Neural cell (in vitro differentiated cells): ENCODE data around the gene MPP3. TPM values are rescaled to one million over a fixed set of nuclear protein-coding genes. Genes with fewer than 3 reads are reported as not detected.
"Not testable (repeated sequence)": the region's sequence is repeated elsewhere in the genome, so short reads cannot be mapped to it uniquely, and the experiment has no call there.

ENCODE experiments used
- H2AFZ ChIP-seq: fragments of 200-600, 300-800 bp; sonication (generic), shearing (Covaris generic); 2 replicates; pipeline ENCODE4 v1.6.0; 2014; ENCODE audit warnings: low read depth, mild to moderate bottlenecking, antibody characterized with exemption, low read length, moderate library complexity
- H3F3A ChIP-seq: fragments of 200-600 bp; shearing (Covaris generic); 2 replicates; pipeline ENCODE4 v1.6.1; 2016; ENCODE audit warnings: mild to moderate bottlenecking, moderate library complexity, mixed read lengths, antibody characterized with exemption, low read length; ENCODE audit not compliant: insufficient read depth, poor library complexity, severe bottlenecking
- H3K27ac ChIP-seq: fragments of 200-600, 300-800 bp; sonication (generic), shearing (Covaris generic); 2 replicates; pipeline ENCODE4 v1.5.1; 2014; ENCODE audit warnings: mild to moderate bottlenecking, low read length, moderate library complexity
- H3K27me3 ChIP-seq: fragments of 300-800, 200-600 bp; sonication (generic), shearing (Covaris generic); 2 replicates; pipeline ENCODE4 v1.6.0; 2014; ENCODE audit warnings: mild to moderate bottlenecking, low read depth, low read length, moderate library complexity; ENCODE audit not compliant: insufficient read depth
- H3K36me3 ChIP-seq: fragments of 300-800, 200-600 bp; sonication (generic), shearing (Covaris generic); 2 replicates; pipeline ENCODE4 v1.5.1; 2014; ENCODE audit warnings: mild to moderate bottlenecking, antibody characterized with exemption, low read length, moderate library complexity; ENCODE audit not compliant: insufficient read depth
- H3K4me2 ChIP-seq: fragments of 300-800, 200-600 bp; sonication (generic), shearing (Covaris generic); 2 replicates; pipeline ENCODE4 v1.6.0; 2014; ENCODE audit warnings: mild to moderate bottlenecking, low read length
- H3K4me3 ChIP-seq: fragments of 300-800, 200-600 bp; sonication (generic), shearing (Covaris generic); 2 replicates; pipeline ENCODE4 v1.5.1; 2014; ENCODE audit warnings: mild to moderate bottlenecking, low read length, moderate library complexity
- H3K79me2 ChIP-seq: fragments of 200-600 bp; shearing (Covaris generic); replicated peaks from 2 replicates; pipeline ENCODE4 v1.6.0; 2014; ENCODE audit warnings: mild to moderate bottlenecking, low read length, moderate library complexity; ENCODE audit not compliant: insufficient read depth
- H3K9ac ChIP-seq: fragments of 300-800, 200-600 bp; sonication (generic), shearing (Covaris generic); 2 replicates; pipeline ENCODE4 v1.6.1; 2016; ENCODE audit warnings: mild to moderate bottlenecking, low read length, mixed read lengths
- H3K9me2 ChIP-seq: fragments of 200-600 bp; shearing (Covaris generic); 2 replicates; pipeline ENCODE4 v1.6.1; 2016; ENCODE audit warnings: mild to moderate bottlenecking, low read length, mixed read lengths; ENCODE audit not compliant: insufficient read depth
- H3K9me3 ChIP-seq: fragments of 200-600, 300-800 bp; sonication (generic), shearing (Covaris generic); 2 replicates; pipeline ENCODE4 v1.6.1; 2016; ENCODE audit warnings: mild to moderate bottlenecking, mixed run types, low read length, moderate library complexity, mixed read lengths
- H4K20me1 ChIP-seq: fragments of 200-600 bp; shearing (Covaris generic); 2 replicates; pipeline ENCODE4 v1.6.1; 2016; ENCODE audit warnings: mild to moderate bottlenecking, mixed run types; ENCODE audit not compliant: insufficient read depth
- CTCF ChIP-seq: fragments of 450-650 bp; IDR thresholded peaks from 2 replicates; pipeline ENCODE4 v1.5.1; 2014; ENCODE audit warnings: antibody characterized with exemption, mild to moderate bottlenecking, moderate library complexity; ENCODE audit not compliant: poor library complexity, severe bottlenecking
- EP300 ChIP-seq: fragments of 450-650 bp; conservative IDR thresholded peaks from 2 replicates; pipeline ENCODE4 v1.6.1; 2014; ENCODE audit warnings: antibody characterized with exemption, mild to moderate bottlenecking, moderate library complexity; ENCODE audit not compliant: poor library complexity, severe bottlenecking
- EZH2 ChIP-seq: fragments of 200-600, 300-800 bp; shearing (Covaris generic), sonication (generic); IDR thresholded peaks from 2 replicates; pipeline ENCODE4 v1.6.1; 2014; ENCODE audit warnings: antibody characterized with exemption, low read length, borderline replicate concordance, mild to moderate bottlenecking; ENCODE audit not compliant: insufficient read depth, poor library complexity, severe bottlenecking
- MXI1 ChIP-seq: fragments of 450-650 bp; conservative IDR thresholded peaks from 2 replicates; pipeline ENCODE4 v1.6.1; 2014; ENCODE audit warnings: antibody characterized with exemption, mild to moderate bottlenecking; ENCODE audit not compliant: poor library complexity, severe bottlenecking
- POLR2AphosphoS5 ChIP-seq: IDR thresholded peaks from 2 replicates; pipeline ENCODE4 v1.6.1; 2012
- RAD21 ChIP-seq: fragments of 450-650 bp; conservative IDR thresholded peaks from 2 replicates; pipeline ENCODE4 v1.6.1; 2014; ENCODE audit warnings: antibody characterized with exemption, mild to moderate bottlenecking, moderate library complexity
- REST ChIP-seq: IDR thresholded peaks from 2 replicates; pipeline ENCODE4 v1.6.1; 2012; ENCODE audit warnings: borderline replicate concordance
- SMC3 ChIP-seq: fragments of 450-650 bp; conservative IDR thresholded peaks from 2 replicates; pipeline ENCODE4 v1.6.1; 2014; ENCODE audit warnings: antibody characterized with exemption, mild to moderate bottlenecking, moderate library complexity; ENCODE audit not compliant: poor library complexity
- TAF1 ChIP-seq: IDR thresholded peaks from 2 replicates; pipeline ENCODE4 v1.6.1; 2012; ENCODE audit warnings: low read depth
- polyA plus RNA-seq: library from polyadenylated mRNA; depleted of rRNA; stranded (reverse); fragments of >200 nt; gene quantifications from 2 replicates; pipeline ENCODE4 v1.2.3, GENCODE V29; 2014

Gene MPP3
- polyA plus RNA-seq, 1 donor from 2014 or later, result 48.1 TPM

DNA sequence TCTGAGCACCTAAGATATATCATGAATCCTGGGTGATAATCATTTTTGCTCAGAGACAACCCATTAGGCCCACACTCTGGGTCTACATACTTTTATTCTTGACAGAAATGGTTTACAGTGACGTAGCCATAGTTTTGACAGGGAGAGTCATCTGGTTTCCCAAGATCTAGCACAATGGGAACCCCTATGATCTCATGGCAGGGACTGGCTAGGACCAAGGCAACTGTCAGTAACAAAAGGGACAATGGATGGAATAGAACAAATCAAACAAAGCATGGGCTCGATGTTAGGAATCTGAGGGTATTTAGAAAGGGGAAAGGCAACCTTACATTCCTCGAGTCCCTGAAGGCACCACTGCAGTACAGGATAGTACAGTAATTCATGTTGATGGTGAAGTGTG is 32.2 kb downstream of the MPP3 start:
- no peak overlapping the region for H3K9ac ChIP-seq
- H3K27me3 ChIP-seq, result no peaks in the 10 kb centered on the region
- H3K79me2 ChIP-seq, result no peaks in the 10 kb centered on the region
- no peaks in the 10 kb centered on the region for H4K20me1 ChIP-seq
- H3K36me3 ChIP-seq, result no peaks in the 10 kb centered on the region
- H3F3A ChIP-seq, result no peaks in the 10 kb centered on the region
- no peak overlapping the region for H3K27ac ChIP-seq
- no peak overlapping the region for H3K4me3 ChIP-seq
- H3K4me2 ChIP-seq, result no peak overlapping the region
- H2AFZ ChIP-seq, result no peak overlapping the region
- no peaks in the 10 kb centered on the region for H3K9me3 ChIP-seq
- TF ChIP-seq EP300 (no peak), EZH2 (no peak), MXI1 (no peak), POLR2AphosphoS5 (no peak), TAF1 (no peak), CTCF (no peak), RAD21 (no peak), REST (no peak), SMC3 (no peak)
- no peaks in the 10 kb centered on the region for H3K9me2 ChIP-seq

- H3K27me3 ChIP-seq, result no peaks in the 10 kb centered on the region
- H4K20me1 ChIP-seq, result no peaks in the 10 kb centered on the region
- no peak overlapping the region for H3K27ac ChIP-seq
- no peak overlapping the region for H3K4me3 ChIP-seq
- no peak for TF ChIP-seq EP300
- no peak for TF ChIP-seq MXI1
- no peak for TF ChIP-seq REST
- TF ChIP-seq POLR2AphosphoS5, result no peak
- no peak for TF ChIP-seq RAD21
- no peak for TF ChIP-seq CTCF
- no peak for TF ChIP-seq TAF1
- TF ChIP-seq EZH2, result no peak
- TF ChIP-seq SMC3, result no peak
- H3K4me2 ChIP-seq, result no peak overlapping the region
- no peaks in the 10 kb centered on the region for H3K9me2 ChIP-seq
- H3K9ac ChIP-seq, result no peak overlapping the region
- no peaks in the 10 kb centered on the region for H3K9me3 ChIP-seq
- no peaks in the 10 kb centered on the region for H3K79me2 ChIP-seq
- no peak overlapping the region for H2AFZ ChIP-seq
- no peaks in the 10 kb centered on the region for H3K36me3 ChIP-seq
- H3F3A ChIP-seq, result no peaks in the 10 kb centered on the region
Observed at GRCh38 chr17:43799047-43799446, 33.9 kb downstream of the MPP3 start.

DNA sequence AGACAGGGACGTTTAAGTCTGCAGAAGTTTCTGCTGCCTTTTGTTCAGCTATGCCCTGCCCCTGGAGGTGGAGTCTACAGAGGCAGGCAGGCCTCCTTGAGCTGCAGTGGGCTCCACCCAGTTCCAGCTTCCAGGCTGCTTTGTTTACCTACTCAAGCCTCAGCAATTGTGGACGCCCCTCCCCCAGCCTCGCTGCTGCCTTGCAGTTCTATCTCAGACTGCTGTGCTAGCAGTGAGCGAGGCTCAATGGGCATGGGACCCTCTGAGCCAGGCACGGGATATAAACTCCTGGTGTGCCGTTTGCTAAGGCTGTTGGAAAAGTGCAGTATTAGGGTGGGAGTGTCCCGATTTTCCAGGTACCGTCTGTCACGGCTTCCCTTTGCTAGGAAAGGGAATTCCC is 34.9 kb downstream of the MPP3 start:
- H3K4me2 ChIP-seq, H2AFZ ChIP-seq: not testable (repeated sequence)

More for the DNA sequence above, 34.9 kb downstream of the MPP3 start:
- H3K27ac ChIP-seq, H3K9me3 ChIP-seq, H3K9me2 ChIP-seq, H3F3A ChIP-seq, H3K36me3 ChIP-seq, H3K9ac ChIP-seq, H4K20me1 ChIP-seq, H3K27me3 ChIP-seq, H3K79me2 ChIP-seq, H3K4me3 ChIP-seq: not testable (repeated sequence)
